IgD-negative memory B cell (primary cell): ENCODE measurements around the gene HOXA11. TPM values are rescaled to one million over a fixed set of nuclear protein-coding genes. Genes with fewer than 3 reads are reported as not detected.
A peak's percentile ranks its signal among the peaks of the same experiment; 100 is the strongest.

ENCODE experiments used
- H3K27ac Mint-ChIP-seq, 3 donors: one replicate each; pipeline ENCODE4 v1.8.0; 2020 to 2022; ENCODE audit warnings: mild to moderate bottlenecking in 3 of 3, mixed read lengths in 3 of 3, moderate library complexity in 1 of 3
- H3K27me3 Mint-ChIP-seq: one replicate; pipeline ENCODE4 v1.8.0; 2021; ENCODE audit warnings: mixed read lengths
- H3K36me3 Mint-ChIP-seq: one replicate; pipeline ENCODE4 v1.8.0; 2020; ENCODE audit warnings: mild to moderate bottlenecking, mixed read lengths
- H3K4me1 Mint-ChIP-seq, 3 donors: one replicate each; pipeline ENCODE4 v1.8.0; 2020 to 2022; ENCODE audit warnings: mixed read lengths in 3 of 3, mild to moderate bottlenecking in 1 of 3
- H3K4me3 Mint-ChIP-seq, 4 donors: one replicate each; pipeline ENCODE4 v1.8.0; 2020 to 2022; ENCODE audit warnings: mild to moderate bottlenecking in 4 of 4, mixed read lengths in 4 of 4, moderate library complexity in 3 of 4
- H3K9me3 Mint-ChIP-seq, 3 donors: one replicate each; pipeline ENCODE4 v1.8.0; 2020 to 2021; ENCODE audit warnings: mixed read lengths in 3 of 3, mild to moderate bottlenecking in 1 of 3
- polyA plus RNA-seq: library from polyadenylated mRNA; unstranded; fragments of 300-500 nt; fragmentation: Illumina TruSeq; gene quantifications from one replicate; pipeline ENCODE4 v1.2.3, GENCODE V29; 2021

HOXA11 gene
- polyA plus RNA-seq, 1 donor from 2014 or later = not detected

GRCh38 chr7:27132214-27132613 lies 52.8 kb downstream of the HOXA11 start:
- Mint-ChIP-seq H3K4me3 (peak overlapping the region in 1 of 4 donors; percentile 75), H3K36me3 (no peaks in the 10 kb centered on the region), H3K27me3 (peaks cover 33% of the 10 kb centered on the region), H3K27ac (peak overlapping the region in 1 of 3 donors; percentile 86), H3K9me3 (no peaks in the 10 kb centered on the region), H3K4me1 (peaks cover 2 to 5% (median 4%) of the 10 kb centered on the region in 3 donors)

DNA sequence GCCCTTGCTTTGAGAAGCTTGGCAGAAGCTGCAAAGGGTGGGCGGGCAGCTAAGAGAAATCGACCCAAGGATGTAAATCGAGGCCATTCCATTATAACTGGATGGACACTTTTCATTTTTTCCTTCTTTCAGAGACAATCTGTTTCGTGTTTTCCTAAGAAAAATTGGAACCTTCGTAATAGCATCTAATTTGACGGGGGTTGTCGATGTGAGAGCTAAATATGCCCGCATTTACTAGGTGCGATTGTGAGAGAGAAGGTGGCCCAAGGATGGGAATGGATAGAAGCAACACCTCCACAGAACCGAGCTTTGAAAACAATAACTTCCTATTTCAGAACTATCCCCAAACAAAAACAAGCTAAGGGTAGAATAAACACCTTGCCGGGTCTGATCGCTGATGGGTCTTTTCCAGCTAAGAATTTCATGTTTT lies 53.6 kb downstream of the HOXA11 start:
- Mint-ChIP-seq H3K27me3 (peaks cover 33% of the 10 kb centered on the region), H3K27ac (peak overlapping the region in 2 of 3 donors; percentile 68 to 86), H3K4me1 (peaks cover 2 to 5% (median 4%) of the 10 kb centered on the region in 3 donors), H3K36me3 (no peaks in the 10 kb centered on the region), H3K9me3 (no peaks in the 10 kb centered on the region), H3K4me3 (peak overlapping the region; percentile 75 to 87 (median 76))

Other genes with a start within 250 kb of the HOXA11 start
- 0.24 TPM for gene HOXA1, start 89.2 kb downstream of the HOXA11 start, polyA plus RNA-seq
- not detected for gene HOXA2, start 82.5 kb downstream of the HOXA11 start, polyA plus RNA-seq
- gene HOXA4, start 54.5 kb downstream of the HOXA11 start, polyA plus RNA-seq = not detected
- gene HOXA5, start 41.6 kb downstream of the HOXA11 start, polyA plus RNA-seq = not detected
- 0.39 TPM for gene HOXA6, start 37.5 kb downstream of the HOXA11 start, polyA plus RNA-seq
- gene HOXA3, start 32.6 kb downstream of the HOXA11 start, polyA plus RNA-seq = not detected
- 1.0 TPM for gene HOXA7, start 28.6 kb downstream of the HOXA11 start, polyA plus RNA-seq
- gene HOXA9, start 19.7 kb downstream of the HOXA11 start, polyA plus RNA-seq = 0.20 TPM
- 0.70 TPM for gene HOXA10, start 10.9 kb downstream of the HOXA11 start, polyA plus RNA-seq
- gene HOXA13, start 14.9 kb upstream of the HOXA11 start, polyA plus RNA-seq = not detected
- gene EVX1, start 57.6 kb upstream of the HOXA11 start, polyA plus RNA-seq = not detected